ENCODE measurements around the gene ANO3. TPM values are rescaled to one million over a fixed set of nuclear protein-coding genes. Genes with fewer than 3 reads are reported as not detected.

Gene ANO3
- total and polyA plus RNA-seq, 2 donors (not counting 3 experiments of a cell fraction or from before 2014, with no cell fraction given), result not detected

DNA sequence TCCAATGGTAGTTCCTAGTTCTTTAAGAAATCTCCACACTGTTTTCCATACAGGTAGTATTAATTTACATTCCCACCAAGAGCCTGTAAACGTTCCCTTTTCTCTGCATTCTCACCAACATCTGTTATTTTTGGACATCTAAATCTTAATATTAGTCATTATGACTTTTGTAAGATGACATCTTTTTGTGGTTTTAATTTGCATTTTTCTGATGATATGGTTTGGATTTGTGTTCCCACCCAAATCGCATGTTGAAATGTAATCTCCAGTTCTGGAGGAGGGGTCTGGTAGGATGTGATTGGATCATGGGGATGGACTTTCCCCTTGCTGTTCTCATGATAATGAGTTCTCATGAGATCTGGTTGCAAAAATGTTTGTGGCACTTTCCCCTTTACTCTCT lies 151.2 kb downstream of the ANO3 start:
- H3K27me3 ChIP-seq (ENCODE audit: control insufficient read depth in 2 of 2, insufficient read depth in 2 of 2, low read length in 2 of 2), result no peaks in the 10 kb centered on the region
- H2AFZ ChIP-seq (ENCODE audit: low read depth, low read length), result no peak overlapping the region
- ChIA-PET CTCF (no interaction called here), POLR2A (no interaction called here)
- H3K9me1 ChIP-seq (replicated peaks; ENCODE audit: control insufficient read depth, extremely low read depth, insufficient read depth, low read length), result no peaks in the 10 kb centered on the region
- H3K9me3 ChIP-seq (replicated peaks; ENCODE audit: control insufficient read depth, insufficient read depth, low read length), result no peaks in the 10 kb centered on the region
- TF ChIP-seq EZH2 (IDR thresholded peaks at IDR 0.05; ENCODE audit: borderline replicate concordance, low read depth, low read length, severe bottlenecking) (no peak), GATA2 (IDR thresholded peaks at IDR 0.05; ENCODE audit: insufficient read depth, insufficient read length, low read depth, low read length) (no peak), FOS (IDR thresholded peaks at IDR 0.05; ENCODE audit: borderline replicate concordance, insufficient read depth, low read length) (no peak), MYC (IDR thresholded peaks at IDR 0.05; ENCODE audit: low read depth, low read length) (no peak), JUN (IDR thresholded peaks at IDR 0.05; ENCODE audit: borderline replicate concordance, insufficient read depth, insufficient read length, low read depth) (no peak), POLR2AphosphoS5 (IDR thresholded peaks at IDR 0.05; ENCODE audit: insufficient read depth, low read depth, low read length) (no peak), POLR2A (IDR thresholded peaks at IDR 0.05; ENCODE audit: low read depth, low read length) (no peak)
- TF ChIP-seq, protein P1, sequence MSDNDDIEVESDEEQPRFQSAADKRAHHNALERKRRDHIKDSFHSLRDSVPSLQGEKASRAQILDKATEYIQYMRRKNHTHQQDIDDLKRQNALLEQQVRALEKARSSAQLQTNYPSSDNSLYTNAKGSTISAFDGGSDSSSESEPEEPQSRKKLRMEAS (IDR thresholded peaks at IDR 0.05; ENCODE audit: insufficient read depth, insufficient read length), result no peak
- TF ChIP-seq, protein P2, sequence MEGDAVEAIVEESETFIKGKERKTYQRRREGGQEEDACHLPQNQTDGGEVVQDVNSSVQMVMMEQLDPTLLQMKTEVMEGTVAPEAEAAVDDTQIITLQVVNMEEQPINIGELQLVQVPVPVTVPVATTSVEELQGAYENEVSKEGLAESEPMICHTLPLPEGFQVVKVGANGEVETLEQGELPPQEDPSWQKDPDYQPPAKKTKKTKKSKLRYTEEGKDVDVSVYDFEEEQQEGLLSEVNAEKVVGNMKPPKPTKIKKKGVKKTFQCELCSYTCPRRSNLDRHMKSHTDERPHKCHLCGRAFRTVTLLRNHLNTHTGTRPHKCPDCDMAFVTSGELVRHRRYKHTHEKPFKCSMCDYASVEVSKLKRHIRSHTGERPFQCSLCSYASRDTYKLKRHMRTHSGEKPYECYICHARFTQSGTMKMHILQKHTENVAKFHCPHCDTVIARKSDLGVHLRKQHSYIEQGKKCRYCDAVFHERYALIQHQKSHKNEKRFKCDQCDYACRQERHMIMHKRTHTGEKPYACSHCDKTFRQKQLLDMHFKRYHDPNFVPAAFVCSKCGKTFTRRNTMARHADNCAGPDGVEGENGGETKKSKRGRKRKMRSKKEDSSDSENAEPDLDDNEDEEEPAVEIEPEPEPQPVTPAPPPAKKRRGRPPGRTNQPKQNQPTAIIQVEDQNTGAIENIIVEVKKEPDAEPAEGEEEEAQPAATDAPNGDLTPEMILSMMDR (IDR thresholded peaks at IDR 0.05; ENCODE audit: extremely low read depth in 1 of 2, insufficient read depth in 1 of 2, low read depth in 1 of 2, low read length in 2 of 2), result no peak
- no peak overlapping the region for H3K9ac ChIP-seq (replicated peaks; ENCODE audit: extremely low read depth, insufficient read depth, low read length)
- no peak overlapping the region for H3K27ac ChIP-seq (ENCODE audit: insufficient read depth, low read depth, low read length)
- no peak overlapping the region for H3K4me2 ChIP-seq (ENCODE audit: insufficient read depth, low read length)
- BruUV-seq (replicated peaks), result no TSS peak
- dilution Hi-C loops (cut with MboI; ENCODE audit: extremely low pct_ligation_motif_present, low sequenced_read_pairs), result no loop called here
- intact Hi-C loops (cut with micrococcal nuclease), result no loop called here
- H3K4me1 ChIP-seq (ENCODE audit: control insufficient read depth, extremely low read depth, insufficient read depth, low read length), result no peaks in the 10 kb centered on the region
- FAIRE-seq (no peak), DNase-seq (ENCODE audit: low read depth, low spot score) (no peak)
- no peaks in the 10 kb centered on the region for H3K79me2 ChIP-seq (ENCODE audit: control insufficient read depth, insufficient read depth, low read length)
- no peaks in the 10 kb centered on the region for H3K36me3 ChIP-seq (ENCODE audit: control insufficient read depth in 2 of 2, extremely low read depth in 1 of 2, insufficient read depth in 2 of 2, low read length in 2 of 2)
- H3K4me3 ChIP-seq (replicated peaks in 1 of 3; ENCODE audit: insufficient read depth in 1 of 3, low read depth in 1 of 3, low read length in 3 of 3), result no peak overlapping the region
- H4K20me1 ChIP-seq (replicated peaks; ENCODE audit: control insufficient read depth, extremely low read depth, insufficient read depth, low read length), result no peaks in the 10 kb centered on the region

Measured in endothelial cell of umbilical vein (primary cell).